PC-9 (cell line): Measurements from ENCODE around the gene EPS15. TPM values are rescaled to one million over a fixed set of nuclear protein-coding genes. Genes with fewer than 3 reads are reported as not detected.
A peak's percentile ranks its signal among the peaks of the same experiment; 100 is the strongest.

ENCODE experiments used
- BruUV-seq: library from RNA; stranded (reverse); fragments of 400-500 nt; replicated peaks from 2 replicates; lab custom pipeline; 2021; lab: Mats Ljungman, UMichigan
- CTCF ChIA-PET: fragments of 300-600 bp; sonication (Branson Sonifier 250); formaldehyde crosslinking; loops from one replicate; lab custom pipeline; 2022; ENCODE audit warnings: antibody characterized with exemption; lab: Charles Lee
- POLR2A ChIA-PET: fragments of 300-600 bp; sonication (Branson Sonifier 250); formaldehyde crosslinking; loops from one replicate; lab custom pipeline; 2022; ENCODE audit warnings: antibody characterized with exemption; ENCODE audit not compliant: unreplicated experiment; lab: Charles Lee
- DNase-seq, 2 experiments: peaks; one replicate each; pipeline versions ENCODE4 v3.0.0 to v3.0.0-alpha.2; 2015 to 2022; ENCODE audit warnings: mixed read lengths in 1 of 2
- H2AFZ ChIP-seq: fragments of 200-600 bp; sonication (generic); 2 replicates; pipeline ENCODE4 v1.8.1; 2017; ENCODE audit warnings: antibody characterized with exemption
- H3F3A ChIP-seq: fragments of 200-600 bp; sonication (generic); 2 replicates; pipeline ENCODE4 v1.8.1; 2017; ENCODE audit warnings: antibody characterized with exemption, mild to moderate bottlenecking, low read depth; ENCODE audit not compliant: insufficient read depth
- H3K27ac ChIP-seq: fragments of 200-600 bp; sonication (generic); 2 replicates; pipeline ENCODE4 v1.6.1; 2016; ENCODE audit warnings: mixed run types
- H3K27me3 ChIP-seq: fragments of 200-600 bp; sonication (generic); 2 replicates; pipeline ENCODE4 v1.6.1; 2016; ENCODE audit warnings: low read depth, mixed run types; ENCODE audit not compliant: insufficient read depth
- H3K36me3 ChIP-seq: fragments of 200-600 bp; sonication (generic); 2 replicates; pipeline ENCODE4 v1.6.1; 2016; ENCODE audit warnings: low read depth, mixed run types
- H3K4me1 ChIP-seq: fragments of 200-600 bp; sonication (generic); replicated peaks from 2 replicates; pipeline ENCODE4 v1.6.1; 2016; ENCODE audit warnings: mixed run types; ENCODE audit not compliant: insufficient read depth
- H3K4me2 ChIP-seq: fragments of 200-600 bp; sonication (generic); 2 replicates; pipeline ENCODE4 v1.6.1; 2017; ENCODE audit warnings: mixed run types
- H3K4me3 ChIP-seq: fragments of 200-600 bp; sonication (generic); 2 replicates; pipeline ENCODE4 v1.6.1; 2016; ENCODE audit warnings: mixed run types
- H3K79me2 ChIP-seq: fragments of 200-600 bp; sonication (generic); 2 replicates; pipeline ENCODE4 v1.6.1; 2017; ENCODE audit warnings: low read depth, mixed run types
- H3K9me2 ChIP-seq: fragments of 200-600 bp; sonication (generic); 2 replicates; pipeline ENCODE4 v1.8.1; 2017; ENCODE audit warnings: mild to moderate bottlenecking; ENCODE audit not compliant: insufficient read depth
- H3K9me3 ChIP-seq: fragments of 200-600 bp; sonication (generic); 2 replicates; pipeline ENCODE4 v1.8.1; 2016; ENCODE audit warnings: low read depth; ENCODE audit not compliant: insufficient read depth
- H4K20me1 ChIP-seq: fragments of 200-600 bp; sonication (generic); 2 replicates; pipeline ENCODE4 v1.8.1; 2017; ENCODE audit not compliant: insufficient read depth
- EZH2 ChIP-seq: fragments of 200-600 bp; sonication (generic); IDR thresholded peaks from 2 replicates; pipeline ENCODE4 v1.8.0; 2017; ENCODE audit warnings: antibody characterized with exemption, low read depth
- intact Hi-C: fragments of 100-400 bp; cut with micrococcal nuclease; formaldehyde crosslinking; loops from one replicate; pipeline ENCODE4 v1.10.0; 2022; ENCODE audit not compliant: unreplicated experiment
- total RNA-seq: library from RNA; stranded (reverse); gene quantifications from 2 replicates; pipeline ENCODE4 v1.2.3, GENCODE V29; 2021
- TF ChIP-seq, protein P1 (sequence below): fragments of 200-600 bp; sonication (generic); conservative IDR thresholded peaks from 2 replicates; pipeline ENCODE4 v1.6.1; 2017; ENCODE audit warnings: mixed run types, antibody characterized with exemption, mild to moderate bottlenecking, moderate library complexity

Gene EPS15
- total RNA-seq, 1 experiment from 2014 or later: 60.1 TPM

DNA sequence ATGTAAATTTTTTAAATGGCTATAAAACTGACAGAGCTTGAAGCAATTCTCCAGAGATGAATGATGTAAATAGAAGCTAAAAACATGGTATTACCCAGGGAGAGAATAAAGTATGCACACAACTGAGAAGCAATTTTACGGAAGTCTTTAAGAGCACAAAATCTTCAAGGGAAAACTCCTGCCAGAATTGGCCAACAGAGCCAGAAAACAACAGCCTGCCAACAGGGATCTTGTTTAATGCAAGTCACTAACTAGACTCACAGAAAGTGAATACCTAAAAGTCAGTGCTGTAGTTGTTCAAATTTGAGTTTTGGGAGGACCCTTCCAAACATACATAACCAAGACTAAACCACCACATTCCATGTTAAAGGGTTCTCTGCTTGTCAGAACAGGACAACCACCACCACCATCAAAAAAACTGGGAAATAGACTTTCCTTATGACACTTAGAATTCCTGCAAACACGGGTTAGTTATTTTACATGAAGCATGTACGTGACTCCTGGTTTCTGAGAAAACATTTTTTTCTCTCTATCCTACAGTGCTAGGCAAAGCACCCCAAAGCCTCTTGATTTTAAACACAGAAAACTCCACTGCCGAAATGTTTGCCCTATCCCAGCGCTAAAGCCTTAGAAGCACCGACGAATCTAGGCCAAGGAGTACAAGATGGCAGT, 1.6 kb downstream of the EPS15 start:
- Histone ChIP-seq H3K79me2 (peaks cover 60% of the 10 kb centered on the region), H2AFZ (peak overlapping the region; percentile 90), H3K4me3 (peak overlapping the region; percentile 100), H3F3A (peaks cover 34% of the 10 kb centered on the region; the same call in 1 of the 2 replicates), H3K27ac (peak overlapping the region; percentile 72), H3K4me2 (peak overlapping the region; percentile 91), H3K36me3 (no peaks in the 10 kb centered on the region), H3K9me2 (no peaks in the 10 kb centered on the region), H3K9me3 (no peaks in the 10 kb centered on the region), H4K20me1 (no peaks in the 10 kb centered on the region), H3K4me1 (peaks cover 42% of the 10 kb centered on the region), H3K27me3 (no peaks in the 10 kb centered on the region)
- ChIA-PET POLR2A (no interaction called here), CTCF (no interaction called here)
- BruUV-seq: TSS peak; percentile 43
- intact Hi-C loops: loop anchor here (2.0 kb wide), 2 partner anchors 41 to 49 kb away; no protein-coding TSS in a partner anchor
- TF ChIP-seq, protein P1, sequence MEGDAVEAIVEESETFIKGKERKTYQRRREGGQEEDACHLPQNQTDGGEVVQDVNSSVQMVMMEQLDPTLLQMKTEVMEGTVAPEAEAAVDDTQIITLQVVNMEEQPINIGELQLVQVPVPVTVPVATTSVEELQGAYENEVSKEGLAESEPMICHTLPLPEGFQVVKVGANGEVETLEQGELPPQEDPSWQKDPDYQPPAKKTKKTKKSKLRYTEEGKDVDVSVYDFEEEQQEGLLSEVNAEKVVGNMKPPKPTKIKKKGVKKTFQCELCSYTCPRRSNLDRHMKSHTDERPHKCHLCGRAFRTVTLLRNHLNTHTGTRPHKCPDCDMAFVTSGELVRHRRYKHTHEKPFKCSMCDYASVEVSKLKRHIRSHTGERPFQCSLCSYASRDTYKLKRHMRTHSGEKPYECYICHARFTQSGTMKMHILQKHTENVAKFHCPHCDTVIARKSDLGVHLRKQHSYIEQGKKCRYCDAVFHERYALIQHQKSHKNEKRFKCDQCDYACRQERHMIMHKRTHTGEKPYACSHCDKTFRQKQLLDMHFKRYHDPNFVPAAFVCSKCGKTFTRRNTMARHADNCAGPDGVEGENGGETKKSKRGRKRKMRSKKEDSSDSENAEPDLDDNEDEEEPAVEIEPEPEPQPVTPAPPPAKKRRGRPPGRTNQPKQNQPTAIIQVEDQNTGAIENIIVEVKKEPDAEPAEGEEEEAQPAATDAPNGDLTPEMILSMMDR: no peak
- no peak for TF ChIP-seq EZH2
- no peak for DNase-seq

DNA sequence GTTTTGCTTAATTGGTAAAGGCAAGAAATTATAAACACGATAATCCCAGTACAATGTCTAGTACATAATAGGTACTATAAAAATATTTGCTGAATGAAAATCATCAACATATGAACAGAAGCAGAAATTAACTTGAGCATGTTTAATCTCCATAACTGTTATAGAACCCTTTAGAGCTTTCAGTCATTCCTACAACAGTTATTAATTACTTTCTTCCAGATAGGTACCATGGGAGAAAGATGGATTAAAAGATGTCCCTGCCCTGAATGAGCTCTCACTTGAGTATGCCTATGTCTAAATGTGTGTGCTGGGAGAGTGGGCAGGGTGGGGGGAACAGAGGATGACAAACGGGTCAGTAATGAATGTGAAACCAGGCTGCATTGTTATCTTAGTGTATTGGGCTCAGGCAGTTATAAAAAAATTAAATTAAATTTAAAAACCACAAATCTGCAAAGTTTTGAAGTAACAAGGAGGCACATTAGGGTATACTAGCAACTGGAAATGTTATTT, 2.4 kb downstream of the EPS15 start:
- no peaks in the 10 kb centered on the region for H3K9me2 ChIP-seq
- H3K36me3 ChIP-seq: no peaks in the 10 kb centered on the region
- peak overlapping the region; percentile 100; the same call in 1 of the 2 replicates for H3K4me3 ChIP-seq
- CTCF ChIA-PET: no interaction called here
- DNase-seq: no peak
- peaks cover 68% of the 10 kb centered on the region for H3K79me2 ChIP-seq
- H3F3A ChIP-seq: peaks cover 34% of the 10 kb centered on the region; the same call in 1 of the 2 replicates
- no peak overlapping the region for H2AFZ ChIP-seq
- H3K4me2 ChIP-seq: peak overlapping the region; percentile 91
- intact Hi-C loops: no loop called here
- no peak overlapping the region for H3K27ac ChIP-seq
- POLR2A ChIA-PET: interaction anchor here (0.7 kb wide), 1 partner anchor 187 kb away, joined by 5 read pairs; no protein-coding TSS in a partner anchor
- TF ChIP-seq EZH2: no peak
- TF ChIP-seq, protein P1: no peak
- no peaks in the 10 kb centered on the region for H3K9me3 ChIP-seq
- peaks cover 42% of the 10 kb centered on the region for H3K4me1 ChIP-seq
- BruUV-seq: no TSS peak
- H3K27me3 ChIP-seq: no peaks in the 10 kb centered on the region
- no peaks in the 10 kb centered on the region for H4K20me1 ChIP-seq

DNA sequence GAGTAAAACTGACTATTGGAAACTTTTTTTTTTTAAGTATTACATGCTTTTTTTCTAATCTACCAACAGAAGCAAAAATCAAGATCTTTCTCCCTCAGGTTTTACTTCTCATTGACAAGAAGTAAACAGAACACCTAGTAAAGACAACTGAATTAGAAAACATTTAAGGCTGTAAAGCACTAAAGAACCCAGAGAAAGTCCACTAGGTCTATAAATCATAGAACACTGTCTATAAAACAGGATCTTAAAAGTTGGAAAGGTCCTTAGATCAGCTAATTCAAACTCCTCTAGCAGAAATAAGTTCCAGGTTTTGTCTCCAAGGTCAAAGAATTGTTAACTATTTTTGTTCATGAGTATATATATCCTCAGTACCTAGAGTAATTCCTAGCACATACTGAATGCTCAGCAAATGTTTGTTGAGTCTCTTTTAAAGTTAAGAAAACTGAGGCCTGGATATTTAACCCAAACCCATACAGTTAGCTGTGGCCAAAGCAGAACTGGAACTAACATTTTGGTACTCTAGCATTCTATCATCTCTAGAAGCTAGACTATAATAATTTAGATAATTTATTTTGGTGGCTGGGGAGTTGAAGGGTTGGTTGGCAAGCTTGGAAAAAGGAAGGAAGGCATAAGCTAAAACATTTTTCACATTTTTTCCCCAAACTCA, 3.0 kb downstream of the EPS15 start:
- ChIA-PET POLR2A (interaction anchor here (0.7 kb wide), 1 partner anchor 187 kb away, joined by 5 read pairs; no protein-coding TSS in a partner anchor), CTCF (interaction anchor here (0.6 kb wide), 1 partner anchor 1017 kb away, joined by 3 read pairs; no protein-coding TSS in a partner anchor)
- Histone ChIP-seq H3K27me3 (no peaks in the 10 kb centered on the region), H3K36me3 (no peaks in the 10 kb centered on the region), H3K4me2 (peak overlapping the region; percentile 91), H4K20me1 (no peaks in the 10 kb centered on the region), H3K9me2 (no peaks in the 10 kb centered on the region), H3K4me3 (peak overlapping the region; percentile 100; the same call in 1 of the 2 replicates), H3F3A (peaks cover 34% of the 10 kb centered on the region; the same call in 1 of the 2 replicates), H3K4me1 (peaks cover 42% of the 10 kb centered on the region), H3K27ac (0 out of 2 replicates have a peak overlapping the region, but pooled peaks have one; percentile 24), H2AFZ (no peak overlapping the region), H3K79me2 (peaks cover 74% of the 10 kb centered on the region), H3K9me3 (no peaks in the 10 kb centered on the region)
- intact Hi-C loops: no loop called here
- no TSS peak for BruUV-seq
- no peak for DNase-seq
- TF ChIP-seq EZH2: no peak
- TF ChIP-seq, protein P1: no peak
